Sigmoid colon (tissue), 3 donors: ENCODE results near the gene TFF1.

Experiments
- POLR2A ChIP-seq, 2 donors: fragments of 450-650 bp; IDR thresholded peaks; one replicate each; pipeline ENCODE4 v1.6.1; 2016; ENCODE audit warnings: antibody characterized with exemption in 2 of 2, mild to moderate bottlenecking in 2 of 2, moderate library complexity in 2 of 2
- TF ChIP-seq, protein P1 (sequence below), 4 experiments: fragments of 450-650 bp in 3 of 4; fragments of 200-600 bp in 1 of 4; IDR thresholded peaks; one replicate each; pipeline ENCODE4 v1.5.1; 2016 to 2019; ENCODE audit warnings: antibody characterized with exemption in 4 of 4, mild to moderate bottlenecking in 3 of 4, moderate library complexity in 2 of 4

DNA sequence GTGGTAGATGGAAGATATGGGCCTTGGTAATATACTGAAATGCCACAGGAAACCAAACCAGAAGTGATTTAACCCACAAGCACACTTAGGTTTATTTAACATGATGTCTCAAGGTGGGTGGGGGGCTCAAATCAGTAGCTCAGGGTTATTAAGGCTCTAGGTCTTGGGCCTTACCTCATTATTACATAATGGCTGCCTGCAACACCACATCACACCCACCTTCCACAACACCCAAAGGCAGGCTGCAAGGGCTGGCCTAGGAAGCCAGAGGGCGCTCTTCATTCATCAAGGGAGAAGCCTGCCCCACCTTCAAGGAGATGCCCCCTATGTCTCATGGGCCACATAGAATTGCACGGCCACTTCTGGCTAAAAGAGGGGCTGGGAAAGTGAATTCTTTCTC, 6.0 kb downstream of the TFF1 start:
- TF ChIP-seq, protein P1, sequence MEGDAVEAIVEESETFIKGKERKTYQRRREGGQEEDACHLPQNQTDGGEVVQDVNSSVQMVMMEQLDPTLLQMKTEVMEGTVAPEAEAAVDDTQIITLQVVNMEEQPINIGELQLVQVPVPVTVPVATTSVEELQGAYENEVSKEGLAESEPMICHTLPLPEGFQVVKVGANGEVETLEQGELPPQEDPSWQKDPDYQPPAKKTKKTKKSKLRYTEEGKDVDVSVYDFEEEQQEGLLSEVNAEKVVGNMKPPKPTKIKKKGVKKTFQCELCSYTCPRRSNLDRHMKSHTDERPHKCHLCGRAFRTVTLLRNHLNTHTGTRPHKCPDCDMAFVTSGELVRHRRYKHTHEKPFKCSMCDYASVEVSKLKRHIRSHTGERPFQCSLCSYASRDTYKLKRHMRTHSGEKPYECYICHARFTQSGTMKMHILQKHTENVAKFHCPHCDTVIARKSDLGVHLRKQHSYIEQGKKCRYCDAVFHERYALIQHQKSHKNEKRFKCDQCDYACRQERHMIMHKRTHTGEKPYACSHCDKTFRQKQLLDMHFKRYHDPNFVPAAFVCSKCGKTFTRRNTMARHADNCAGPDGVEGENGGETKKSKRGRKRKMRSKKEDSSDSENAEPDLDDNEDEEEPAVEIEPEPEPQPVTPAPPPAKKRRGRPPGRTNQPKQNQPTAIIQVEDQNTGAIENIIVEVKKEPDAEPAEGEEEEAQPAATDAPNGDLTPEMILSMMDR (IDR thresholded peaks at IDR 0.05): no peak
- TF ChIP-seq POLR2A (IDR thresholded peaks at IDR 0.05): no peak
